Ovary (tissue), 9 donors: Measurements from ENCODE around the gene ASIC1. TPM values are rescaled to one million over a fixed set of nuclear protein-coding genes. Genes with fewer than 3 reads are reported as not detected.

Experiments
- DNase-seq, 5 donors: peaks; one replicate each; pipeline ENCODE4 v3.0.0-alpha.2; 2019 to 2020
- H3K27ac ChIP-seq, 2 donors: fragments of 200-600 bp; one replicate each; pipeline versions ENCODE4 v1.5.1 to v1.8.0; 2019 to 2022
- H3K27me3 ChIP-seq: fragments of 200-600 bp; one replicate; pipeline ENCODE4 v1.8.0; 2022
- H3K36me3 ChIP-seq: fragments of 200-600 bp; sonication (generic); one replicate; pipeline ENCODE4 v1.5.1; 2019
- H3K4me1 ChIP-seq: one replicate; pipeline ENCODE4 v1.8.1; 2013; ENCODE audit warnings: mild to moderate bottlenecking, moderate library complexity; ENCODE audit not compliant: insufficient read depth
- H3K4me3 ChIP-seq: fragments of 200-600 bp; sonication (generic); one replicate; pipeline ENCODE4 v1.5.1; 2017
- H3K9me3 ChIP-seq, 2 donors: fragments of 200-600 bp in 1 of 2; sonication (generic) in 1 of 2; one replicate each; pipeline versions ENCODE4 v1.5.1 to v1.8.1; 2013 to 2019; ENCODE audit warnings: mild to moderate bottlenecking in 1 of 2, moderate library complexity in 1 of 2
- EP300 ChIP-seq: sonication (generic); formaldehyde crosslinking; IDR thresholded peaks from one replicate; pipeline ENCODE4 v1.6.1; 2017; ENCODE audit warnings: antibody characterized with exemption
- POLR2A ChIP-seq: fragments of 450-650 bp; IDR thresholded peaks from one replicate; pipeline ENCODE4 v1.6.1; 2017; ENCODE audit warnings: antibody characterized with exemption, mild to moderate bottlenecking, moderate library complexity
- whole genome bisulfite sequencing, 3 donors: extraction: QIAGEN DNeasy Blood & Tissue Kit in 1 of 3; methylation state at CpG; one replicate each; pipeline versions ENCODE4 v1.1.5 to v1.1.7; 2013 to 2017; 5-methylcytosine and 5-hydroxymethylcytosine counted together
- intact Hi-C, 4 donors: fragments of 100-400 bp; cut with DNase I; formaldehyde crosslinking; loops; one replicate each; pipeline versions ENCODE4 v1.11.0 to v1.15.1; 2022 to 2023
- polyA plus RNA-seq, 2 donors: library from polyadenylated mRNA; stranded (reverse); fragments of 200-250 nt in 1 of 2; fragments of 350-450 nt in 1 of 2; fragmentation: Illumina TruSeq in 1 of 2; extraction: RNeasy Lipid Tissue Mini Kit (QIAGEN cat#74804) in 1 of 2; gene quantifications; one replicate each; pipeline ENCODE4 v1.2.3, GENCODE V29; 2013 to 2014
- total RNA-seq, 7 donors: library from RNA; depleted of rRNA in 2 of 7; stranded (reverse); fragments of >200 nt in 2 of 7; fragmentation: NEBNext Ultra II Directional in 3 of 7; extraction: Animal tissue kit (Norgen Biotek cat#: 25700) in 3 of 7; gene quantifications; one replicate each; pipeline versions ENCODE4 v1.1.0 to v1.2.4, GENCODE V29; 2016 to 2023
- TF ChIP-seq, protein P1 (sequence below), 3 donors: fragments of 450-650 bp in 2 of 3; fragments of 200-600 bp in 1 of 3; IDR thresholded peaks; one replicate each; pipeline versions ENCODE4 v1.5.1 to v1.8.0; 2016 to 2022; ENCODE audit warnings: antibody characterized with exemption in 3 of 3, mild to moderate bottlenecking in 1 of 3
- donor health status: DM: no; HTN: no; CAD: no; lungs with moderate emphysema.
- donor health status: DM: no; HTN: no; CAD: no.
- donor health status: Bipolar disorder and iron deficiency.
- donor health status: DM: yes; HTN: yes; CAD: no.
- donor health status: DM: no; HTN: no; CAD: no.
- donor health status: DM: yes; HTN: yes; CAD: no.

Gene ASIC1
- total and polyA plus RNA-seq, 9 donors, result 0.12 to 4.1 (median 0.69) TPM

GRCh38 chr12:50077099-50077498, 19.7 kb downstream of the ASIC1 start:
- WGBS, 3 donors, result 89 to 92% (median 89%) methylated on average over 12 of the region's 12 CpGs
- Histone ChIP-seq H3K4me1 (no peaks in the 10 kb centered on the region), H3K27ac (no peak overlapping the region), H3K36me3 (no peaks in the 10 kb centered on the region), H3K27me3 (no peaks in the 10 kb centered on the region), H3K4me3 (no peak overlapping the region), H3K9me3 (no peaks in the 10 kb centered on the region)
- TF ChIP-seq POLR2A (no peak), EP300 (no peak)
- TF ChIP-seq, protein P1, sequence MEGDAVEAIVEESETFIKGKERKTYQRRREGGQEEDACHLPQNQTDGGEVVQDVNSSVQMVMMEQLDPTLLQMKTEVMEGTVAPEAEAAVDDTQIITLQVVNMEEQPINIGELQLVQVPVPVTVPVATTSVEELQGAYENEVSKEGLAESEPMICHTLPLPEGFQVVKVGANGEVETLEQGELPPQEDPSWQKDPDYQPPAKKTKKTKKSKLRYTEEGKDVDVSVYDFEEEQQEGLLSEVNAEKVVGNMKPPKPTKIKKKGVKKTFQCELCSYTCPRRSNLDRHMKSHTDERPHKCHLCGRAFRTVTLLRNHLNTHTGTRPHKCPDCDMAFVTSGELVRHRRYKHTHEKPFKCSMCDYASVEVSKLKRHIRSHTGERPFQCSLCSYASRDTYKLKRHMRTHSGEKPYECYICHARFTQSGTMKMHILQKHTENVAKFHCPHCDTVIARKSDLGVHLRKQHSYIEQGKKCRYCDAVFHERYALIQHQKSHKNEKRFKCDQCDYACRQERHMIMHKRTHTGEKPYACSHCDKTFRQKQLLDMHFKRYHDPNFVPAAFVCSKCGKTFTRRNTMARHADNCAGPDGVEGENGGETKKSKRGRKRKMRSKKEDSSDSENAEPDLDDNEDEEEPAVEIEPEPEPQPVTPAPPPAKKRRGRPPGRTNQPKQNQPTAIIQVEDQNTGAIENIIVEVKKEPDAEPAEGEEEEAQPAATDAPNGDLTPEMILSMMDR (IDR thresholded peaks at IDR 0.05), result no peak
- DNase-seq, result peak in 1 of 5 donors; percentile 30
- intact Hi-C loops, result loop anchor here in 3 of 4 donors (5.0 to 10.0 kb wide), 5 partner anchors 95 to 302 kb away; no protein-coding TSS in a partner anchor

- intact Hi-C loops, result loop anchor here in 3 of 4 donors (5.0 to 10.0 kb wide), 5 partner anchors 94 to 303 kb away; no protein-coding TSS in a partner anchor
- DNase-seq, result peak in 1 of 5 donors; percentile 23
- H3K9me3 ChIP-seq, result no peaks in the 10 kb centered on the region
- WGBS, 3 donors, result 92 to 96% (median 94%) methylated on average over 10 of the region's 10 CpGs
- TF ChIP-seq POLR2A (no peak), EP300 (no peak)
- TF ChIP-seq, protein P1 (IDR thresholded peaks at IDR 0.05), result no peak
- H3K4me1 ChIP-seq, result no peaks in the 10 kb centered on the region
- H3K27me3 ChIP-seq, result no peaks in the 10 kb centered on the region
- H3K36me3 ChIP-seq, result no peaks in the 10 kb centered on the region
- no peak overlapping the region for H3K4me3 ChIP-seq
- no peak overlapping the region for H3K27ac ChIP-seq
Observed at GRCh38 chr12:50078281-50078680, 20.9 kb downstream of the ASIC1 start.

- H3K4me3 ChIP-seq, result no peak overlapping the region
- no peaks in the 10 kb centered on the region for H3K36me3 ChIP-seq
- intact Hi-C loops, result loop anchor here in 3 of 4 donors (5.0 to 10.0 kb wide), 5 partner anchors 93 to 305 kb away; no protein-coding TSS in a partner anchor
- H3K27ac ChIP-seq, result no peak overlapping the region
- peak in 1 of 5 donors; percentile 6 for DNase-seq
- 83 to 90% (median 86%) methylated on average over 5 of the region's 5 CpGs for WGBS, 3 donors
- no peaks in the 10 kb centered on the region for H3K27me3 ChIP-seq
- H3K9me3 ChIP-seq, result no peaks in the 10 kb centered on the region
- TF ChIP-seq, protein P1 (IDR thresholded peaks at IDR 0.05), result no peak
- TF ChIP-seq EP300 (no peak), POLR2A (no peak)
- peaks cover 2% of the 10 kb centered on the region for H3K4me1 ChIP-seq
Observed at GRCh38 chr12:50079771-50080170, 22.4 kb downstream of the ASIC1 start.

- Histone ChIP-seq H3K27ac (no peak overlapping the region), H3K36me3 (no peaks in the 10 kb centered on the region), H3K27me3 (no peaks in the 10 kb centered on the region), H3K9me3 (no peaks in the 10 kb centered on the region), H3K4me3 (no peak overlapping the region), H3K4me1 (peaks cover 2% of the 10 kb centered on the region)
- WGBS, 3 donors, result 38 to 51% (median 39%) methylated on average over 39 to 46 of the region's 46 CpGs
- TF ChIP-seq EP300, result no peak
- TF ChIP-seq, protein P1 (IDR thresholded peaks at IDR 0.05), result no peak
- no peak for TF ChIP-seq POLR2A
- peak in 3 of 5 donors; percentile 37 to 50 (median 43) for DNase-seq
- intact Hi-C loops, result loop anchor here in 1 of 4 donors (10.0 kb wide), 1 partner anchor 234 kb away; no protein-coding TSS in a partner anchor
Observed at GRCh38 chr12:50081096-50081808, 23.9 kb downstream of the ASIC1 start.
